Smooth muscle cell (in vitro differentiated cells): ENCODE data around the gene C6orf136. TPM values are rescaled to one million over a fixed set of nuclear protein-coding genes. Genes with fewer than 3 reads are reported as not detected.

Experiments used
- DNase-seq: peaks from one replicate; lab custom pipeline; 2025; ENCODE audit not compliant: unreplicated experiment; lab: John Stamatoyannopoulos, UW
- H2AFZ ChIP-seq: fragments of 200-600 bp; sonication (generic); 2 replicates; pipeline ENCODE4 v1.6.0; 2016; ENCODE audit warnings: antibody characterized with exemption, low read depth, mild to moderate bottlenecking
- H3F3A ChIP-seq: fragments of 200-600 bp; sonication (generic); 2 replicates; pipeline ENCODE4 v1.6.0; 2017; ENCODE audit warnings: antibody characterized with exemption, low read depth
- H3K27ac ChIP-seq: fragments of 200-600 bp; sonication (generic); 2 replicates; pipeline ENCODE4 v1.5.1; 2016; ENCODE audit warnings: low read depth, mild to moderate bottlenecking
- H3K27me3 ChIP-seq: fragments of 200-600 bp; sonication (generic); 2 replicates; pipeline ENCODE4 v1.6.1; 2016; ENCODE audit warnings: low read depth, mild to moderate bottlenecking
- H3K36me3 ChIP-seq: fragments of 200-600 bp; sonication (generic); 2 replicates; pipeline ENCODE4 v1.5.1; 2016; ENCODE audit warnings: low read depth
- H3K4me1 ChIP-seq: fragments of 200-600 bp; sonication (generic); 2 replicates; pipeline ENCODE4 v1.5.1; 2016; ENCODE audit warnings: low read depth
- H3K4me2 ChIP-seq: fragments of 200-600 bp; sonication (generic); 2 replicates; pipeline ENCODE4 v1.6.0; 2016; ENCODE audit warnings: mild to moderate bottlenecking
- H3K4me3 ChIP-seq: fragments of 200-600 bp; sonication (generic); 2 replicates; pipeline ENCODE4 v1.5.1; 2016; ENCODE audit warnings: mild to moderate bottlenecking
- H3K79me2 ChIP-seq: fragments of 200-600 bp; sonication (generic); 2 replicates; pipeline ENCODE4 v1.6.0; 2016; ENCODE audit warnings: low read depth, mild to moderate bottlenecking
- H3K9ac ChIP-seq: fragments of 200-600 bp; sonication (generic); 2 replicates; pipeline ENCODE4 v1.6.0; 2016; ENCODE audit warnings: low read depth
- H3K9me3 ChIP-seq: fragments of 200-600 bp; sonication (generic); replicated peaks from 2 replicates; pipeline ENCODE4 v1.5.1; 2016; ENCODE audit warnings: low read depth
- H4K20me1 ChIP-seq: fragments of 200-600 bp; sonication (generic); 2 replicates; pipeline ENCODE4 v1.6.0; 2016; ENCODE audit warnings: low read depth
- WGBS: methylation state at CpG from one replicate; pipeline ENCODE4 v1.1.7; 2016; ENCODE audit warnings: low lambda C conversion rate; 5-methylcytosine and 5-hydroxymethylcytosine counted together
- polyA plus RNA-seq: library from polyadenylated mRNA; unstranded; fragments of >200 nt; fragmentation: Nextera tagmentation; extraction: Ambion mirVana; gene quantifications from 2 replicates; pipeline ENCODE4 v1.2.1, GENCODE V29; 2016
- total RNA-seq: library from RNA; depleted of rRNA; stranded (reverse); fragments of >200 nt; gene quantifications from 2 replicates; pipeline ENCODE4 v1.2.3, GENCODE V29; 2014
- TF ChIP-seq, protein P1 (sequence below): fragments of 200-600 bp; sonication (generic); IDR thresholded peaks from 2 replicates; pipeline ENCODE4 v1.5.1; 2017; ENCODE audit warnings: borderline replicate concordance, mild to moderate bottlenecking, antibody characterized with exemption; ENCODE audit not compliant: insufficient read depth, poor library complexity, severe bottlenecking

The C6orf136 gene
- total and polyA plus RNA-seq, 2 experiments from 2014 or later, result 1.8 to 5.3 TPM

DNA sequence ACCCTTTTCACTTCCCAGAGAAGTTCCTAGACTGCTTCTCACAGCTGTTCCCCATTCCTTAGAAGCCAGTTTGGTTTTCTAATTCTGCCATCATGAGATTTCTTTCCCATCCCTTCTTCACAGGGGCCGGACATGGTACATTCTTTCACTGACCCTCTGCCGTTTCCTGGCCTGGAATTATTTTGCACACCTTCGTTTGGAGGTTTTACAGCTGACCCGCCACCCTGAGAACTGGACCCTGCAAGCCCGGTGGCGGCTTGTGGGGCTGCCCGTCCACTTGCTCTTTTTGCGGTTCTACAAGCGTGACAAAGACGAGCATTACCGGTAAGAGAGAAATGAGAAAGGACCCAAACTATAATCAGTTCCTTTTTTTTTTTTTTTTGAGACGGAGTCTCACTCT is 4.2 kb downstream of the C6orf136 start:
- Histone ChIP-seq H3K36me3 (peaks cover 4% of the 10 kb centered on the region), H3K27ac (no peak overlapping the region), H3K27me3 (no peaks in the 10 kb centered on the region), H3K9ac (no peak overlapping the region), H4K20me1 (no peaks in the 10 kb centered on the region), H3K4me3 (no peak overlapping the region), H3K4me1 (peaks cover 6% of the 10 kb centered on the region), H3K4me2 (no peak overlapping the region), H2AFZ (no peak overlapping the region), H3F3A (no peaks in the 10 kb centered on the region), H3K79me2 (no peaks in the 10 kb centered on the region), H3K9me3 (no peaks in the 10 kb centered on the region)
- no peak for DNase-seq
- WGBS, result 98% methylated on average over 12 of the region's 12 CpGs
- TF ChIP-seq, protein P1, sequence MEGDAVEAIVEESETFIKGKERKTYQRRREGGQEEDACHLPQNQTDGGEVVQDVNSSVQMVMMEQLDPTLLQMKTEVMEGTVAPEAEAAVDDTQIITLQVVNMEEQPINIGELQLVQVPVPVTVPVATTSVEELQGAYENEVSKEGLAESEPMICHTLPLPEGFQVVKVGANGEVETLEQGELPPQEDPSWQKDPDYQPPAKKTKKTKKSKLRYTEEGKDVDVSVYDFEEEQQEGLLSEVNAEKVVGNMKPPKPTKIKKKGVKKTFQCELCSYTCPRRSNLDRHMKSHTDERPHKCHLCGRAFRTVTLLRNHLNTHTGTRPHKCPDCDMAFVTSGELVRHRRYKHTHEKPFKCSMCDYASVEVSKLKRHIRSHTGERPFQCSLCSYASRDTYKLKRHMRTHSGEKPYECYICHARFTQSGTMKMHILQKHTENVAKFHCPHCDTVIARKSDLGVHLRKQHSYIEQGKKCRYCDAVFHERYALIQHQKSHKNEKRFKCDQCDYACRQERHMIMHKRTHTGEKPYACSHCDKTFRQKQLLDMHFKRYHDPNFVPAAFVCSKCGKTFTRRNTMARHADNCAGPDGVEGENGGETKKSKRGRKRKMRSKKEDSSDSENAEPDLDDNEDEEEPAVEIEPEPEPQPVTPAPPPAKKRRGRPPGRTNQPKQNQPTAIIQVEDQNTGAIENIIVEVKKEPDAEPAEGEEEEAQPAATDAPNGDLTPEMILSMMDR, result no peak

DNA sequence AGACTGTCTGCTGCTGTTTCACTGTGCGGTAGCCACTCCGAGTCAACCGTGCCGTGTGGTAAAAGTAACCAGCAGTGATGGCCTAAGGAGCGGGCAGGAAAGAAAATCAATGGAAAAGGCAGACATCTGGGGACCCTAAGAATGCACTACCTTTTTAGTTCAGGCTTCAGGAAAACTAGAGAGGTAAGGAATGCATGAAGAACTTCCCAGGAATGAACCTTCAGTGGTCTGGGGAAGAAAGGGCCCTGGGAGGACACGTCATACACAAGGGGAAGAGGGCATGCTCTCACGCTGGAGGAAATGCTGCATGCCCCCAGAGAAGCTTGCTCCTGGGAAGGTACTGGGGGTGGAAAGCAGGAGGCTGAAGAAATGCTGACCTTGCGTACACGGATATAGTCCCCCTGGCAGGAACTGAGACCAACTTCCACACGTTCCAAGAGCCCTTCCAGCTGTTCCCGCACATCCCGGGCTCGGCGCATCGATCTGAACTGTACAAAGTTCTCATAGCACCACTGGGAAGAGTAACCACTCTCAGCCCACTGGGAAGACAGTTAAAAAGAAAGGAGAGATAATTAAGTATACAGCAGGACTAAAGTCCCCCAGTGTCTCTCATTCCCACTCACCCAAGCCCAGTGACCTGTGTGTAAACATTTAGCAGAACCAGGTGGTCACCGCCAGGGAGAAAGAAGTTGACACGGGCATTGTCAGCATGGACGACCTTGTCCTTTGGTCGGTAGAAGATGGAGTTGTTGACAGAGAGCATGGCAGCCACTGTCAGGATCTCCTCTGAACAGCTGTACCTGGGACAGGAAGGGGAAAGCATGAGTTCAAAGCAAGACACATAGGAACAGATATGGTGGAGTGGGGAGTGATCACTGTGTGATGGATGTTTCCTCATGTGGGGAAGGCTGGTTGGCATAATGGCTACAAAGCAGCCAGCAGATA is 8.1 kb downstream of the C6orf136 start:
- no peak overlapping the region for H3K27ac ChIP-seq
- H3K9me3 ChIP-seq, result no peaks in the 10 kb centered on the region
- H3K27me3 ChIP-seq, result no peaks in the 10 kb centered on the region
- no peak overlapping the region for H3K9ac ChIP-seq
- 98% methylated on average over 19 of the region's 19 CpGs for WGBS
- H3K36me3 ChIP-seq, result peaks cover 7% of the 10 kb centered on the region
- H3K4me3 ChIP-seq, result no peak overlapping the region
- no peak overlapping the region for H2AFZ ChIP-seq
- no peak overlapping the region for H3K4me2 ChIP-seq
- no peaks in the 10 kb centered on the region for H3K79me2 ChIP-seq
- TF ChIP-seq, protein P1, result no peak
- H4K20me1 ChIP-seq, result no peaks in the 10 kb centered on the region
- no peaks in the 10 kb centered on the region for H3K4me1 ChIP-seq
- DNase-seq, result no peak
- H3F3A ChIP-seq, result no peaks in the 10 kb centered on the region

DNA sequence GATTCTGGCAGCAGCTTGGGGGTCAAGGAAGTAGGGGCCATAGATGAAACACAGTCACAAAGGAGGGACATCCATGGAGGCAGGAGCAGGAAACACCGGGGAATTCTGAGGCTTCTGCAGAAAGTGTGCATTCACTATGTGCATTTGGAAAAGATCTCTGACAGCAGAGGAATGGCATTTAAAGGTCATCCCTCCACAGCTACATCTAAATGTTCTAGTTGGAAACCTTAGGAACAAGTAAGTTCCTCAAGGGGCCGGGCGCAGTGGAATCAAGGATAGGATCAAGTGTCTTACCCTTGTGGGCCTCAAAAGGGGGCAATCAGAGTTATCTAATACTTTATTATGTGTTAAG is 8.8 kb downstream of the C6orf136 start:
- DNase-seq, result no peak
- Histone ChIP-seq H3K27me3 (no peaks in the 10 kb centered on the region), H3K4me3 (no peak overlapping the region), H3K36me3 (peaks cover 7% of the 10 kb centered on the region), H3F3A (no peaks in the 10 kb centered on the region), H3K9ac (no peak overlapping the region), H4K20me1 (no peaks in the 10 kb centered on the region), H3K4me2 (no peak overlapping the region), H3K4me1 (no peaks in the 10 kb centered on the region), H3K79me2 (no peaks in the 10 kb centered on the region), H2AFZ (no peak overlapping the region), H3K9me3 (no peaks in the 10 kb centered on the region), H3K27ac (no peak overlapping the region)
- TF ChIP-seq, protein P1, result no peak
- WGBS, result 98% methylated on average over 3 of the region's 3 CpGs
